ENCODE data around the gene IFITM10. TPM values are rescaled to one million over a fixed set of nuclear protein-coding genes. Genes with fewer than 3 reads are reported as not detected.

IFITM10 gene
- total and polyA plus RNA-seq, 4 donors: 3.4 to 15.8 (median 8.6) TPM

GRCh38 chr11:1783725-1784529 is 33.5 kb upstream of the IFITM10 start:
- no peaks in the 10 kb centered on the region for H3K27me3 ChIP-seq (ENCODE audit: control insufficient read depth, insufficient read depth, low read length)
- H3K4me1 ChIP-seq (ENCODE audit: control insufficient read depth, insufficient read depth, low read length): peaks cover 12% of the 10 kb centered on the region
- no peak overlapping the region for H3K4me3 ChIP-seq (ENCODE audit: low read depth, low read length)
- H3K36me3 ChIP-seq (ENCODE audit: control insufficient read depth, insufficient read depth, low read length): no peaks in the 10 kb centered on the region
- WGBS (ENCODE audit: insufficient coverage): 90% methylated on average over 21 of the region's 24 CpGs
- peaks cover 1% of the 10 kb centered on the region for H3K9me3 ChIP-seq (ENCODE audit: control insufficient read depth, insufficient read depth, low read length)
- H3K27ac ChIP-seq (ENCODE audit: low read depth, low read length): no peak overlapping the region
- no peak for DNase-seq (ENCODE audit: low read depth in 4 of 6, low spot score in 6 of 6)

GRCh38 chr11:1782831-1783724 is 32.7 kb upstream of the IFITM10 start:
- Histone ChIP-seq H3K9me3 (ENCODE audit: control insufficient read depth, insufficient read depth, low read length) (no peaks in the 10 kb centered on the region), H3K27me3 (ENCODE audit: control insufficient read depth, insufficient read depth, low read length) (no peaks in the 10 kb centered on the region), H3K36me3 (ENCODE audit: control insufficient read depth, insufficient read depth, low read length) (no peaks in the 10 kb centered on the region), H3K4me1 (ENCODE audit: control insufficient read depth, insufficient read depth, low read length) (peaks cover 12% of the 10 kb centered on the region), H3K4me3 (ENCODE audit: low read depth, low read length) (no peak overlapping the region), H3K27ac (ENCODE audit: low read depth, low read length) (no peak overlapping the region)
- DNase-seq (ENCODE audit: low read depth in 4 of 6, low spot score in 6 of 6): no peak
- WGBS (ENCODE audit: insufficient coverage): 60% methylated on average over 16 of the region's 20 CpGs

DNA sequence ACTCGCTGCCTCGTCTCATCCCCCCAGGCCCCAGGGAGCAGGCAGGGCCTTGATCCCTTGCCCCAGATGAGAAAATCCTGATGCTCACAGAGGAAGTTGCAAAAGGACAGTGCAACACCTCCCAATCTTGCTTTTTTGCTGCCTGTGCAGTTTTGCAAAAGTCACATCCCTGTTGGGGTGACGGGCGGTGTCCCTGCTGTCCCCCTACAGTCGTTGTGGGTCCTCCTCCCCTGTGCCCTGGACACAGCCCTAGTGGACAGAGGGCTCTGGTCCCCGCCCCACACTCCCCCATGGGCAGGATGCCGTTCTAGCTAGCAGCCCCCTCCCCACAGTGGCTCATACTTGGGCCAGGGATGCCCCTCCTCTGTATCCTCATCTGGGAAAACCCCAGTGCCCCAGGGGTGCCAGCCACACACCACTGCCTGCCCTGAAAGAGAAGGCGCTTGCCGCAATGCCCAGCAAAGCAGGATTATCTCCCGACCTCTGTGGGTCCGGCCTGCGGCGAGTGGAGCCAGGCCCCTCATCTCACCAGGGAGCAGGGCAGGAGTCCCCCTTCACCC is 31.7 kb upstream of the IFITM10 start:
- 83% methylated on average over 13 of the region's 13 CpGs for WGBS (ENCODE audit: insufficient coverage)
- Histone ChIP-seq H3K4me1 (ENCODE audit: control insufficient read depth, insufficient read depth, low read length) (peaks cover 12% of the 10 kb centered on the region), H3K36me3 (ENCODE audit: control insufficient read depth, insufficient read depth, low read length) (no peaks in the 10 kb centered on the region), H3K27ac (ENCODE audit: low read depth, low read length) (no peak overlapping the region), H3K4me3 (ENCODE audit: low read depth, low read length) (no peak overlapping the region), H3K27me3 (ENCODE audit: control insufficient read depth, insufficient read depth, low read length) (no peaks in the 10 kb centered on the region), H3K9me3 (ENCODE audit: control insufficient read depth, insufficient read depth, low read length) (no peaks in the 10 kb centered on the region)
- DNase-seq (ENCODE audit: low read depth in 4 of 6, low spot score in 6 of 6): no peak

- 71% methylated on average over 9 of the region's 9 CpGs for WGBS (ENCODE audit: insufficient coverage)
- no peaks in the 10 kb centered on the region for H3K27me3 ChIP-seq (ENCODE audit: control insufficient read depth, insufficient read depth, low read length)
- no peaks in the 10 kb centered on the region for H3K9me3 ChIP-seq (ENCODE audit: control insufficient read depth, insufficient read depth, low read length)
- H3K4me3 ChIP-seq (ENCODE audit: low read depth, low read length): no peak overlapping the region
- H3K4me1 ChIP-seq (ENCODE audit: control insufficient read depth, insufficient read depth, low read length): peaks cover 12% of the 10 kb centered on the region
- no peak for DNase-seq (ENCODE audit: low read depth in 4 of 6, low spot score in 6 of 6)
- H3K27ac ChIP-seq (ENCODE audit: low read depth, low read length): no peak overlapping the region
- no peaks in the 10 kb centered on the region for H3K36me3 ChIP-seq (ENCODE audit: control insufficient read depth, insufficient read depth, low read length)
Measured at GRCh38 chr11:1781593-1781975, 31.2 kb upstream of the IFITM10 start.

- 70% methylated on average over 25 of the region's 25 CpGs for WGBS (ENCODE audit: insufficient coverage)
- H3K9me3 ChIP-seq (ENCODE audit: control insufficient read depth, insufficient read depth, low read length): no peaks in the 10 kb centered on the region
- H3K27ac ChIP-seq (ENCODE audit: low read depth, low read length): no peak overlapping the region
- peaks cover 12% of the 10 kb centered on the region for H3K4me1 ChIP-seq (ENCODE audit: control insufficient read depth, insufficient read depth, low read length)
- H3K36me3 ChIP-seq (ENCODE audit: control insufficient read depth, insufficient read depth, low read length): no peaks in the 10 kb centered on the region
- no peak overlapping the region for H3K4me3 ChIP-seq (ENCODE audit: low read depth, low read length)
- DNase-seq (ENCODE audit: low read depth in 4 of 6, low spot score in 6 of 6): no peak
- no peaks in the 10 kb centered on the region for H3K27me3 ChIP-seq (ENCODE audit: control insufficient read depth, insufficient read depth, low read length)
Measured at GRCh38 chr11:1780700-1781592, 30.6 kb upstream of the IFITM10 start.

DNA sequence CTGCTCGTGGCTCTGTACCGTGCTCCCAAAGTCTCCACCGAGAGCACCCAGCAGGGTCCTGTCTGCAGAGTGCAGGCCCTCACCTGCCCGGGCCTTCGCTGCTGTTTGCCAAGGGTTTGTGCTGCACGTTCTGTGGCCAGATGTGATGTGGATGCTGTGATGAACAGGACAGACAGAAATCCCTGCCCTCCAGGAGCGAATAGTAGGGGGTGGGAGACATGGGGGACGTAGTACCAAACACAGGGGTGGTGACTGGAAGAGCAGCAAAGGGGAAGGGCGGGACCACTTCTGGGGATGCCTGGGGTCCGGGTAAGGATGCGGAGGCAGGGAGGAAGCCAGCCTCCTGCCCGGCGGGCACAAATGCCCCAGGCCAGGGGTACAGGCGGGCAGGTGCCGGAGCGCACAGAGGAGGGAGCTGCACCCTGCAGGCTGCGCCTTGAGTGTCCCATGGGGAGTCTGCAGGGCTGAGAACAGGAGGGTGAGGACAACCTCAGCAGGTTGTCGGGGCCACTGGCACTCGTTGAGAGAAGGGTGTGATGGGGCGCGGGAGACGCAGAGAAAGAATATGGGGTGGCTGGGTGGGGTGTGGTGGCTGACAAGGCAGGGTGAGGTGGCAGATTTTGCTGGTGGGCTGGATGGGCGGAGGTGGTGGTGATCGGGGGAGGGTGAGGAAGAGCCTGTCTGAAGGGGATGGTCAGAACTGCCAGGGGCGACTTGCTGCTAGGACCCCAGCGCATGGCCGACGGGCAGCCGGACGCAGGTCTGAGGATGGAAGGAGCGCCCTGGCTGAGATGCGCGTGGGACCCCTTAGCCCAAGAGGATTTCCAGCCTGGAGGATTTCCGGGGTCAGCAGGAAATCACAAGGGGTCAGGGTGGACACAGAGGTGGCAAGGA is 29.7 kb upstream of the IFITM10 start:
- H3K27ac ChIP-seq (ENCODE audit: low read depth, low read length): no peak overlapping the region
- 85% methylated on average over 34 of the region's 34 CpGs for WGBS (ENCODE audit: insufficient coverage)
- no peaks in the 10 kb centered on the region for H3K27me3 ChIP-seq (ENCODE audit: control insufficient read depth, insufficient read depth, low read length)
- H3K4me3 ChIP-seq (ENCODE audit: low read depth, low read length): no peak overlapping the region
- H3K4me1 ChIP-seq (ENCODE audit: control insufficient read depth, insufficient read depth, low read length): peaks cover 12% of the 10 kb centered on the region
- H3K9me3 ChIP-seq (ENCODE audit: control insufficient read depth, insufficient read depth, low read length): no peaks in the 10 kb centered on the region
- H3K36me3 ChIP-seq (ENCODE audit: control insufficient read depth, insufficient read depth, low read length): no peaks in the 10 kb centered on the region
- no peak for DNase-seq (ENCODE audit: low read depth in 4 of 6, low spot score in 6 of 6)

GRCh38 chr11:1779034-1779805 is 28.8 kb upstream of the IFITM10 start:
- H3K36me3 ChIP-seq (ENCODE audit: control insufficient read depth, insufficient read depth, low read length): no peaks in the 10 kb centered on the region
- no peaks in the 10 kb centered on the region for H3K9me3 ChIP-seq (ENCODE audit: control insufficient read depth, insufficient read depth, low read length)
- no peak overlapping the region for H3K27ac ChIP-seq (ENCODE audit: low read depth, low read length)
- peaks cover 12% of the 10 kb centered on the region for H3K4me1 ChIP-seq (ENCODE audit: control insufficient read depth, insufficient read depth, low read length)
- no peak for DNase-seq (ENCODE audit: low read depth in 4 of 6, low spot score in 6 of 6)
- H3K27me3 ChIP-seq (ENCODE audit: control insufficient read depth, insufficient read depth, low read length): no peaks in the 10 kb centered on the region
- WGBS (ENCODE audit: insufficient coverage): 81% methylated on average over 17 of the region's 17 CpGs
- H3K4me3 ChIP-seq (ENCODE audit: low read depth, low read length): no peak overlapping the region
